Choroid plexus epithelial cell (primary cell): Measurements from ENCODE around the gene ZNF423.

ENCODE experiments used
- DNase-seq: peaks from one replicate; pipeline ENCODE4 v3.0.0-alpha.2; 2010; ENCODE audit warnings: low read depth
- H3K4me3 ChIP-seq: 2 replicates; pipeline ENCODE4 v1.5.1; 2011; ENCODE audit warnings: low read depth, mild to moderate bottlenecking, control low read depth, low read length, moderate library complexity
- TF ChIP-seq, protein P1 (sequence below): conservative IDR thresholded peaks from 2 replicates; pipeline ENCODE4 v1.5.1; 2011; ENCODE audit warnings: low read depth, mild to moderate bottlenecking, control low read depth, inconsistent platforms, low read length, moderate library complexity

ZNF423 gene

DNA sequence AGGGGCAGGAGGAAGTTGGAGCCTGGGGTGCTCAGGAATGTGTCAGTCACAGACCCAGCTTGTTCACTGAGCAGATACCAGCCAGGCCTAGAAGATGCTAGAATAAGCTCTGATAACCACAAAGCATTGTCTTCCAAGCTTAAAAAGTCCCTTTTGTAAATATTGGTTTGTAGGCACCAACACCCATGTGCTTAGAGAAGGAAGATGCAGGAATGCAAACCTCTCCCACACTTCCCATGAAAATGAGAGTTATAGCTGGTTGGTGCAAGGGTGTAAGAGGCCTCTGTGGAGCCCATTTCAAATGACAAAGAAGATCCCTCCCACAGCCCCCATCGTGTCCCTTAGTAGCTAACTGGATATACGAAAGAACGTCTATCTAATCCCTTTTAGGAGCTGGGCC is 272.0 kb downstream of the ZNF423 start:
- no peak overlapping the region for H3K4me3 ChIP-seq
- TF ChIP-seq, protein P1, sequence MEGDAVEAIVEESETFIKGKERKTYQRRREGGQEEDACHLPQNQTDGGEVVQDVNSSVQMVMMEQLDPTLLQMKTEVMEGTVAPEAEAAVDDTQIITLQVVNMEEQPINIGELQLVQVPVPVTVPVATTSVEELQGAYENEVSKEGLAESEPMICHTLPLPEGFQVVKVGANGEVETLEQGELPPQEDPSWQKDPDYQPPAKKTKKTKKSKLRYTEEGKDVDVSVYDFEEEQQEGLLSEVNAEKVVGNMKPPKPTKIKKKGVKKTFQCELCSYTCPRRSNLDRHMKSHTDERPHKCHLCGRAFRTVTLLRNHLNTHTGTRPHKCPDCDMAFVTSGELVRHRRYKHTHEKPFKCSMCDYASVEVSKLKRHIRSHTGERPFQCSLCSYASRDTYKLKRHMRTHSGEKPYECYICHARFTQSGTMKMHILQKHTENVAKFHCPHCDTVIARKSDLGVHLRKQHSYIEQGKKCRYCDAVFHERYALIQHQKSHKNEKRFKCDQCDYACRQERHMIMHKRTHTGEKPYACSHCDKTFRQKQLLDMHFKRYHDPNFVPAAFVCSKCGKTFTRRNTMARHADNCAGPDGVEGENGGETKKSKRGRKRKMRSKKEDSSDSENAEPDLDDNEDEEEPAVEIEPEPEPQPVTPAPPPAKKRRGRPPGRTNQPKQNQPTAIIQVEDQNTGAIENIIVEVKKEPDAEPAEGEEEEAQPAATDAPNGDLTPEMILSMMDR, result no peak
- DNase-seq, result no peak

DNA sequence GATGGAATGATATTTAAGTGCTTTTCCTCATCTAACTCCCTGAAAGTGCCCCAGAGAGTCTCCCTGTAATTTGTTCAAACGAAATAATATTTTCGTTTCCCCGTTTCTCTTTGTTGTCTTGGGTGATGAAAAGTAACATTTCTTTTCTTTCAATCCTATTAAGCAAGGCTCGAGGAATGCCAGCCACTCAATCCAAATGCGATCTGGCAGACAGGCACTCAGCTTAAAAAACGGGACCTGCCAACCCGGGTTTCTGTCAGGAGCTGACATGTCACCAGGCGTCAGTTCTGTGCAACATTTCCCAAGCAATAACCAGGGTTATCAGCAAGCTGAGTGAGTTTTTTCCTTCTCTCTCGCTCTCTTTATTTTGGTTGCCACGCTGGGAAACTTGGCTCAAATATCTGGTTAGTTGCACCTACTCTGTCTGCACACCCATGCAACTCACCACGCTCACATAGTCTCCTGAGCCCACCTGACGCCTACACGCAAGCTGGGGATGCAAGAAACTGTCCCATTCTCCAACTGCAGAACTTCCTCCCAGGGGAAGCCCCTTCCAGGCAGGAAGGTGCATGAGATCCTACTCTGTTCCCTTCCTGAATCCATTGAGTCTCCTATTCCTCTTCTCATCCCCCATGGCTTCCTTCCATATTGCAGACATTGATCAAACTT is 274.1 kb downstream of the ZNF423 start:
- H3K4me3 ChIP-seq, result no peak overlapping the region
- TF ChIP-seq, protein P1, result no peak
- no peak for DNase-seq

DNA sequence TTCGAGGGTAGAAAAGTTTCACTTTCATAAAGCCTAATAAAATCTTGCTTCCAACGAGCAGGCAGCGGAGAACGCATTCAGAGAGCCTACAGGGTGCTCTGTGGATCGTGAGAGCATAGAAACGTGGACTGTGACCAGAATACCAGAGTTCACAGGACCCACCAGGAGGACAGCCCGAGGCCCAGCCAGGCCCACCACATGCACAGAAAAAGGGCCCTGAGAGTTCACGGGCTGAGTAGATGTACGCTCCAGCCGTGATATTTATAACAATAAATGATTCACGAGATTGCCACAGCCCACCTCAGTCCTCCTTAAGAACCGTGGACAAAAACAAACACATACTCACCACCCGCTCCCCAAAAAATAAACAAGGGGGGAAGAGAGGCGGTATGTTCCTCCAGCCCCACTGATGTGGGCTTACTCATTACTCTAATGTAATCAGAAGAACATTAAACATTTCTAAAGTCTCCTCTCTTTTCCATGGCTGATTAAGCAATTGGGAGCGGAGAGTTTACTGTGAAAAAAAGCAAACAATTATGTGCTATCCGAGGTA is 275.1 kb downstream of the ZNF423 start:
- TF ChIP-seq, protein P1, result no peak
- DNase-seq, result peak; percentile 54
- peak overlapping the region; percentile 41 for H3K4me3 ChIP-seq

DNA sequence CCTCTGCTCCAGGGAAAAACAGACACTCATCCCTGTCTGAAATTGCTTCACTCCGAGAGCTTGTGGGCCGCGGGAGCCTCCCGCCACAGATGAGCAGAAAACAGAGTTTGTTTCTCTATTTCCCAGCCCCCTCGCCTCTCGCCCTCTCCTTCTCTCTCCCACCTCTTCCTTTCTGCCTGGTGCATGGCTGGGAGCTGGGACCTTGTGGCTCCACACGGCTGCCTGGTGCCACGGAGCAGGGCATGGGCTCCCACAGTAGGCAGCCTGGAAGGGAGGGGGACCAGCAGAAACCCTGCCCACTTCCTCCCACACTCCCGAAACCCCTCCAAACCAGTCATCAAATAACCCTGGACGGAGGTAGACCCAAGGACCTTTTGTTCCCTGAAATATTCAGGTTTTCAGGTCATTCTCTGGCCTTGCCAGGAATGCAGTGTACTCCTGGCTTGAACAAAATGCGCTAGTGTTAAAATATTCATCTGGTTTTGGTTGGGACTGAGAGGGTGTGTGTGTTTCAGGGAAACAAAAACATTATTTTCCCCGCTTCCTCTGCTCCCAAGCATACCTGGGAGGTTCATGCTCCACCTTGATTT is 277.4 kb downstream of the ZNF423 start:
- no peak overlapping the region for H3K4me3 ChIP-seq
- TF ChIP-seq, protein P1, result no peak
- DNase-seq, result no peak

- H3K4me3 ChIP-seq, result no peak overlapping the region
- TF ChIP-seq, protein P1, result no peak
- DNase-seq, result no peak
Observed at GRCh38 chr16:49578018-49578417, 277.9 kb downstream of the ZNF423 start.

GRCh38 chr16:49576941-49577340 is 279.0 kb downstream of the ZNF423 start:
- H3K4me3 ChIP-seq, result no peak overlapping the region
- DNase-seq, result no peak
- TF ChIP-seq, protein P1, result no peak

GRCh38 chr16:49576173-49576494 is 279.8 kb downstream of the ZNF423 start:
- TF ChIP-seq, protein P1, result no peak
- DNase-seq, result no peak

More at GRCh38 chr16:49576173-49576494, 279.8 kb downstream of the ZNF423 start:
- no peak overlapping the region for H3K4me3 ChIP-seq
